NCI-H1105 (cell line): ENCODE data around the gene CFB.
"Not testable (repeated sequence)": the region's sequence is repeated elsewhere in the genome, so short reads cannot be mapped to it uniquely, and the experiment has no call there.

ENCODE experiments used
- DNase-seq: peaks from one replicate; lab custom pipeline; 2025; lab: John Stamatoyannopoulos, UW

Gene CFB

DNA sequence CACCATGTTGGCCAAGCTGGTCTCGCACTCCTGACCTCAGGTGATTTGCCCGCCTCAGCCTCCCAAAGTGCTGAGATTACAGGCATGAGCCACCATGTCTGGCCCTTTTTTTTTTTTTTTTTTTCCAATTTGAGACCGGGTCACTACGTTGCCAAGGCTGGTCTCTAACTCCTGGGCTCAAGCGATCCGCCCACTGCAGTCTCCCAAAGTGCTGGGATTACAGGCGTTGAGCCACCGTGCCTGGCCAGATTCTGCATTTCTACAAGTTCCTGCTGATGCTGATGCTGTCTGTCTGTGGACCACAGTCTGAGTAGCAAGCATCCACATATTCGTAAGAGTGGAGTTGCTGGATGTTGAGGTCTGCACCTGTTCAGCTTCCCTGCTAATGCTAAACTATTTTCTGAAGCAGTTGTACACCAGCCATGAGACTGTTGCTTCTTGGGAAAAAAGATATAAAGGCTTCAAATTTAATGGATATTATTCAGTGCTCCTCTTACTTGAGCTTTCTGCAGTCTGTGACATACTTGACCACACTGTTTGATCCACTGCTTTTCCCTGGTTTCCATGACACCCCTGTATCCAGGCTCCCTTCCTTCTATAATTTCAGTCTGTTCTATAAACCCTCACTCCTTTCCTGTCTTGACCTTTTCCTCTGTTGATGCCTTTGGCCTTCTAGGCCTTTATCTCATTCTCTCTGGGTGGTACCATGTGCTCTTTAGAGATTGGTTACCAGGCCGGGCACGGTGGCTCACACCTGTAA is 33.9 kb upstream of the CFB start:
- DNase-seq = no peak

DNA sequence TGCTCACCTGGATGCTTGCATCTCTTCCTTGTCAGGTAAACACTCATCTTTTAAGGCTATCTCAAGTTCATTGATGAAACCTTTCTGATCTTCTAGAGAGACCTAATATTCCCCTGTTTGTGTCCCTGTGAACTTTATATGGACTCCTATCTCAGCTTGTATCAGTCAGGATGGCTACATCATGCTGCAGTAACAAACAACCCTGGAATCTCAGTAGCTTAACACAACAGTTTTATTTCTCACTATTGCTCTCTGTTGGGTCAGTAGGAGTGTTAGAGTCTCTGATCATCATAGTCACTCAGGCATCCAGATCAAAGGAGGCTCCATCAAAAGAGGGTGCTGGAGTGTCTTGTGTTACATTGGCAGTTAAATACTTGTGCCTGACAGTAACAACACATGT is 30.5 kb upstream of the CFB start:
- DNase-seq = no peak

DNA sequence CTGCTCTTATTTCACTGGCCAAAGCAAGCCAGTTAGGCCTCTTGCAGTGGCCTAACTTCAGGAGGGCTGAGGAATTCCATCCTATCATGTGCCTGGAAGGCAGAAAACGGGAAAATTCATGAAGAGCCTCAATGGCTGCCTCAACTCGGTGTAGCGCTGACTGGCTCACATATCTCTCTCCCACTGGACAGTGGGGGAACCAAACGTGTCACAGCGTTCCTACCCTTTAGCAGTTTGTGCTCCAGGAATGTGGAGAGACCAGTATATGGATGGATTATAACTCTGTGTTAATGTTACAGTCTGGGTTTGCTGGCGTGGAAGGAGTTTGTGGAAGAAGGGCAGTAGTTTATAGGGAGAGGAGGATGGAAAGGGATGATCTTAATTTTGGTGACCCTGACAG is 30.1 kb upstream of the CFB start:
- DNase-seq = no peak

DNA sequence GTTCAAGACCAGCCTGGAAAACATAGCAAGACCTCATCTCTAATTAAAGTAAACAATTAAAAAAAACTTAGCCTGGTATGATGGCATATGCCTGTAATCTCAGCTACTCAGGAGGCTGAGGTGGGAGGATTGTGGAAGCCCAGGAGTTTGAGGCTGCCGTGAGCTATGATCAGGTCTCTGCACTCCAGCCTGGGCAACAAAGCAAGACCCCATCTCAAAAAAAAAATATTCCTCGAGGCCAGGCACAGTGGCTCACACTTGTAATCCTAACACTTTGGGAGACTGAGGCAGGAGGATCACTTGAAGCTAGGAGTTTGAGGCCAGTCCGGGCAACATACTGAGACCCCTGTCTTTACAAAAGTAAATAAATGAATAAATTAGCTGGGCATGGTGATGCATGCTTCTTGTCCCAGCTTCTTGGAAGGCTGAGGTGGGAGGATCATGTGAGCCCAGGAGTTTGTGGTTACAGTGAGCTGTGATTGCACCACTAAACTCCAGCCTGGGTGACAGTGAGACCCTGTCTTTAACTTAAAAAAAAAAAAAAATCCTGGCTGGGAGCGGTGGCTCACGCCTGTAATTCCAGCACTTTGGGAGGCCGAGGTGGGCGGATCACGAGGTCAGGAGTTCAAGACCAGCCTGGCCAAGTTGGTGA is 27.7 kb upstream of the CFB start:
- DNase-seq = no peak

DNA sequence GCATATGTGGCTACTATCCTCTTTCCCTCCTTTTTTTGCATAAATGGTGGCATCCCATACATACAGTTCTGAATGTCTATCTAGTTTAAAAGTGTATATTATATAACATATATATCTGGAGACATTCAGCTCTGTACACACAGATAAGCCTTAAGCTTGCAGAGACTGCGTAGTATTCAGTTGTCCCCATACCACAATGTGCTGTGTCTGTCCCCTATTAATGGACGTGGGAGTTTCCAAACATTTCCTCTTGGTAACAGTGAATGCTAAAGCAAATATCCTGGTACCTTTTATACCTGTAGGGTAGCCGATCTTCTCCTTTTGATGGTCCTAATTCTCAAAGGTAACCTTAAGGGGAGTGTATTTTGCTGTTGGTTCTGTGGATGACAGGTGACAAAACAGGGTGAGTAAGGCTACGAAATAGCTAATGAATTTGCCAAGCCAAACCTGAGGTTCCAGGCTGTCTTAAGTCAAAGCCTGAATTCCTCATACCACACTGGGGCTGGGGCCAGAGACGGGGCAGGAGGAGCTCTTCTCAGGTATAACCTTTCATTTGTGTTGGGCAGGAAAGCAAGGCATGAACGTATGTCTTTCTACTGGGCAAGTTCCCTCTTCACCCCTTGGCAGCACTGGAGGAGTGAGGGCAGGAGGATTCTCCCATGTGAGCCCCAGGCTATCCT is 26.1 kb upstream of the CFB start:
- DNase-seq = no peak

DNA sequence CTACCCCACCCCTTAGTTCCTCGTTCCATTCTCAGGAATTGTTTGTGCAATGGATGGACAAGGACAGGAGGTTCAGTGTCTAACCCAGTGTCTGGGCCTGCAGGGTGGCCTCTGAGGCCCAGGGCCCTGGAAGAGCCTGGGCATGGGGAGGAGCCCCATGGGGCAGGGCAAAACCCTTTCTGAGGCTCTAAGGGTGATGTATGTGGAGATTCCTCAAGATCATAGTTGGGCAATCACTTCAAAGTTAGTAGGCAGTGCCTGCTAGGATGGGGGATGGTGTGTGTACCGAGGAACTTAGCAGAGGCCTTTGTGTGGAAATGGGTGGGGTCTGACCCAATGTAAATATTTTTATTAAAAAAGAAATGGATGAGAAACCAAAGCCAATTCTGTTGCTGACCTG is 25.1 kb upstream of the CFB start:
- no peak for DNase-seq

DNA sequence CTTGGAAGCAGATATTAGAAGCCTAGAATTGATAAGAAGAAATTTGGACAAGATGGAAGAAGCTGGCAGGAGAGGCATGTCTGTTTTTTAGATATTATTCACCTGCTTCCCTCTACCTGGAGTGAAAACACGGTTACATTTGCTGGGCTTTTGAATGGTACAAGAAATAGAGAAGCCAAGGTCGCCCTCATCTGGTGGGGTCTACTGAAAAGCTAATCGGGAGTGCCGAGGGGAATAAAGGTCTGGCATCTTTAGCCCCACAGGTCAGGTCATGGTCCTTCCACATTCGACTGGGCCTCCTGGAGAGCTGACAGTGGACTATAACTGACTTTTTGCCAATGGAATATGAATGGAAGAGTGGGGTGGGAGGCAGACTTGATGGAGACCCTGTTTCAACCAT is 23.0 kb upstream of the CFB start:
- no peak for DNase-seq

DNA sequence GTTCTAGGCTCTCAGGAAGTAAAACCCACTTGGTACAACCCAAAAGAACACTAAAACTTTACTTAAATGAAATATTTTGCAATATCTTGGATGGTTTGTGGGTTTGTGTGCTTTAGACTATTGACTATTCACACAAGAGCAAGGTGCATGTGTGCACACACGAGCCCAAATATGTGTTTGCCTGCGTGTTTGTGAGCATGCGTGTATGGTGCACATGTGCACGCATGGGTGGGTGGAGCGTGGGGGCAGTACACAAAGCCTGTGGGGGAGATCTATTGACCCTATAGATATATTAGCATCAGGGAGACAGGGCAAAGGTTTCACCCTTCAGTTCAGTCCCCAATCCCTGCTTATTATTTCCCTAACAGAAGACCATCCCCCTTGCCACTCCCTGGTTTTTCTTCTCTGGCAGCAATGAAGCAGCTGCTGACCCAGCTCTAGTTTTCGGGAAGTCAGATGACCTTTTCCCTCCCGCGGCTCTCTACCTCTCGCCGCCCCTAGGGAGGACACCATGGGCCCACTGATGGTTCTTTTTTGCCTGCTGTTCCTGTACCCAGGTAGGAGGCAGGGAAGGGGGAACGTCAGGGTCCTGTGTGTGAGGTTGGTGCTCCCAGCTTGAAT is 18.5 kb upstream of the CFB start, which contains the start of gene C2:
Gene C2, plus strand, starts transcription at position 476 of the 621 bp plus-strand sequence. Its CDS starts 36 bp downstream, at position 512.
- DNase-seq = no peak

DNA sequence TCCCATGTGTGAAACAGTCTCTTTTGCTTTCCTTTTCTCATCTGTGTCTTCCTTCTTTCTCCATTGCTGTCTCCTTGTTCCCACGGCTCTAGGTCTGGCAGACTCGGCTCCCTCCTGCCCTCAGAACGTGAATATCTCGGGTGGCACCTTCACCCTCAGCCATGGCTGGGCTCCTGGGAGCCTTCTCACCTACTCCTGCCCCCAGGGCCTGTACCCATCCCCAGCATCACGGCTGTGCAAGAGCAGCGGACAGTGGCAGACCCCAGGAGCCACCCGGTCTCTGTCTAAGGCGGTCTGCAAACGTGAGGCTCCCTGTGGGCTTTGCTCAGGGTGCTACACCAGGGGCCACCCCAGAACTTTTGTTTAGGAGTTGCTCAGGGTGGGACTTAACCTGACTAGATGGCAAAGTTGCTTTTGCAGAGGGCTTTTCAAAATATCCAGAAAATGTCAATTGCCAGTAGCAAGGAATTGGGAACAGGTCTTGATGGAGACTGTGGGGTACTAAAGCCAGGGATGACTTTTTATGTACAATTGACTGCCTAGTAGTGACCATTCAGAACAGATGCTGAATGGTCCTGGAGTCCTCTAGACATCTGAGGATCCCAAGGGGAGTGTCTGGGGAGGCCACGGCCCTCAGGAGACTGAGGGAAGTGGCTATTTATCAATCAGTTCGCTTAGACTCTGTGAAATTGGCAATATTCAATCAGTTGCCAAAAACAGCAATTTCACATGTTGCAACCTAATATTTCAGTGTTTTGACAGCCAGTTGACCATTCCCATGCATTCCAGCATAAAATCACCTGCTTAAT is 17.8 kb upstream of the CFB start:
- no peak for DNase-seq

DNA sequence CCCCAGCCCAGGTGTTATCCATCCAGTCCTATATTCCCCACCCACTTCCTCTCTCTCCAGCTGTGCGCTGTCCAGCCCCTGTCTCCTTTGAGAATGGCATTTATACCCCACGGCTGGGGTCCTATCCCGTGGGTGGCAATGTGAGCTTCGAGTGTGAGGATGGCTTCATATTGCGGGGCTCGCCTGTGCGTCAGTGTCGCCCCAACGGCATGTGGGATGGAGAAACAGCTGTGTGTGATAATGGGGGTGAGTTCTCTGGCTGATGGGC is 17.3 kb upstream of the CFB start:
- no peak for DNase-seq

DNA sequence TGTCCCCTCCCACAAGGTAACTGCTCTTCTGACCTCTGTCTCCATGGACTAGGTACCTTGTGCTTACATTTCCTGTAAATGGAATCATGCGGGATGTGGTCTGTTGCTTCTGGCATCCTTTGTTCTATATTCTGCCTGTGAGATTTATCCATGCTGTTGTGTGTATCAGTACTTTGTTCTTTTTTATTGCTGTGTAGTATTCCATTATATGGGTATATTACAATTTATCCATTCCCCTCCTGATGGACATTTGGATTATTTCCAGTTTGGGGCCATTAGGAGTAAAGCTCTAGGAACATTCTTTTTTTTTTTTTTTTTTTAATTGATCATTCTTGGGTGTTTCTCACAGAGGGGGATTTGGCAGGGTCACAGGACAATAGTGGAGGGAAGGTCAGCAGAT is 14.9 kb upstream of the CFB start:
- no peak for DNase-seq

DNA sequence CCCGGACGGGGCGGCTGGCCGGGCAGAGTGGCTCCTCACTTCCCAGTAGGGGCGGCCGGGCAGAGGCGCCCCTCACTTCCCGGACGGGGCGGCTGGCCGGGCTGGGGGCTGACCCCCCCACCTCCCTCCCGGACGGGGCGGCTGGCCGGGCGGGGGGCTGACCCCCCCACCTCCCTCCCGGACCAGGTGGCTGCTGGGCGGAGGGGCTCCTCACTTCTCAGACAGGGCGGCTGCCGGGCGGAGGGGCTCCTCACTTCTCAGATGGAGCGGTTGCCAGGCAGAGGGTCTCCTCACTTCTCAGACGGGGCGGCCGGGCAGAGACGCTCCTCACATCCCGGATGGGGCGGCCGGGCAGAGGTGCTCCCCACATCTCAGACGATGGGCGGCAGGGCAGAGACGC is 13.8 kb upstream of the CFB start:
- DNase-seq = not testable (repeated sequence)

DNA sequence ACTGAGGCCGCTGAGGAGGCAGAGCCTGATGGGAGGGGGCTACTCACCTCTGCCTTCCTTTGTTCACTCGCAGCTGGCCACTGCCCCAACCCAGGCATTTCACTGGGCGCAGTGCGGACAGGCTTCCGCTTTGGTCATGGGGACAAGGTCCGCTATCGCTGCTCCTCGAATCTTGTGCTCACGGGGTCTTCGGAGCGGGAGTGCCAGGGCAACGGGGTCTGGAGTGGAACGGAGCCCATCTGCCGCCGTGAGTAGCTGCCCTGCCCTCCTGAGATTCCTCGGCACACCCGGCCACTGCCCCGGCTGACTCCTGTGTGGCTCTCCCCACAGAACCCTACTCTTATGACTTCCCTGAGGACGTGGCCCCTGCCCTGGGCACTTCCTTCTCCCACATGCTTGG is 12.4 kb upstream of the CFB start:
- no peak for DNase-seq

DNA sequence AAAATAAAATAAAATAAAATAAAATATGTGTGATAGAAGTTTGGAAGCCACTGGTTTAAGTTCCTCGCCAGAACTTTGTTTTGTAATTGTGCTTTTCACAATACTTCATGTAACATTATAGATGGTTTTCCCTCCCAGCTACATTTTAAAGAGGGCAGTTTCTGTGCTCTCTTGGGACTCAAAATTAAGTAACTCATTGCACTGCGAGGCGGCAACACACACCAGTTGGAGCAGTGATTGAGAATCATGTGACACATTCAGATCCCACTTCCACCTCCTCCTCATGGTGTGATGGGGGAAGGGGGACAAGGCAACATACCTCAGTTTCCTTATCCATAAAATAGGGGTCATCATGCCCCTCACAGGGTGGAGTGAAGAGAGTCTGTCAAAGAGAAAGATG is 10.9 kb upstream of the CFB start:
- DNase-seq = no peak

DNA sequence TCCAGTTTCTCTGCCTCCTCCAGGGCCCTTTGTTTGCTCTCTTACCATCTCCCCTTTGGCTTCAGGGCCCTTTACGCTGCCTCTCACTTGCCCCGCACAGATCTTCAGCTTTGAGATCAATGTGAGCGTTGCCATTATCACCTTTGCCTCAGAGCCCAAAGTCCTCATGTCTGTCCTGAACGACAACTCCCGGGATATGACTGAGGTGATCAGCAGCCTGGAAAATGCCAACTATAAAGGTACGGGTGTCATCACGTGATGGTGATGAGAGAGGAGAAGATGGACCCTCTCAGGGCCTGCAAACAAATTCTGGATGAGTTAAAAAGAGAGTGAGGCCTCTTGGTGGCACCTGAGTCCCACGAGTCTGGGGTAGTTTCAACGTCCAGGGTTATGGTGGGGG is 10.1 kb upstream of the CFB start:
- no peak for DNase-seq

DNA sequence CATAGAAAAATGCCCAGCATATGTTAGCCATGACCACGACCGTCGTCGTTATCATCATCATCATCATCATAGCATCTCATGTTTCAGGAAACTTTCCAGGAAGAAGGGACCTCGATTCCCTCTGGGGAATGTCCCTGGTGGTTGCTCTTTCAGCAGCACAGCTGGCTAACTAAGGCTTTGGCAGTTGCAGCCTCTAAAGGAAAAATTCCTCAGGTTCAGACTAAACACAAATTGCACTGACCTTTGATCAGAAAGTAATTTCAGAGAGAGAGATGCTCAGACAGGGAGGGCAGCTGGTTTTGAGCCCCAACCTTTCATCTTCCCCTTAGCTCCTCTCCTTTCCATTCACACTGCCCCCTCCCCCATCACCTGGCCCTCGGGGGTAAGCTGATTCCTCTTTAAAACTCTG is 5.6 kb upstream of the CFB start:
- no peak for DNase-seq

DNA sequence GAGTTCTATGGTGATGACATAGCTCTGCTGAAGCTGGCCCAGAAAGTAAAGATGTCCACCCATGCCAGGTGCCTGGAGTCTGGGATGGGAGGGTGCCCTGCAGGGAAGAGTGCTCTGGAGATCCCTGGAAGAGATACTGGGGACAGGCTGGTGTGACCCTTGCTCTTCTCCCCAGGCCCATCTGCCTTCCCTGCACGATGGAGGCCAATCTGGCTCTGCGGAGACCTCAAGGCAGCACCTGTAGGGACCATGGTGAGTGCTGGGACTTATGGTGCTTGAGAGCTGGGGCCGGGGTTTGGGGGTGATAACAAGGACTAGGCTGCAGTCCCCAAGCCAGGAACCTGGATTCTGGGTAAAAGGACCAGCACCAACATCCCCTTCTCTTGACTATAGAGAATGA is 2.2 kb upstream of the CFB start:
- no peak for DNase-seq

DNA sequence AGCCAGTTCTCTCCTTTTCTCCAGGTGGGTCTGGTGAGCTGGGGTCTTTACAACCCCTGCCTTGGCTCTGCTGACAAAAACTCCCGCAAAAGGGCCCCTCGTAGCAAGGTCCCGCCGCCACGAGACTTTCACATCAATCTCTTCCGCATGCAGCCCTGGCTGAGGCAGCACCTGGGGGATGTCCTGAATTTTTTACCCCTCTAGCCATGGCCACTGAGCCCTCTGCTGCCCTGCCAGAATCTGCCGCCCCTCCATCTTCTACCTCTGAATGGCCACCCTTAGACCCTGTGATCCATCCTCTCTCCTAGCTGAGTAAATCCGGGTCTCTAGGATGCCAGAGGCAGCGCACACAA is 765 bp upstream of the CFB start:
- DNase-seq = no peak

DNA sequence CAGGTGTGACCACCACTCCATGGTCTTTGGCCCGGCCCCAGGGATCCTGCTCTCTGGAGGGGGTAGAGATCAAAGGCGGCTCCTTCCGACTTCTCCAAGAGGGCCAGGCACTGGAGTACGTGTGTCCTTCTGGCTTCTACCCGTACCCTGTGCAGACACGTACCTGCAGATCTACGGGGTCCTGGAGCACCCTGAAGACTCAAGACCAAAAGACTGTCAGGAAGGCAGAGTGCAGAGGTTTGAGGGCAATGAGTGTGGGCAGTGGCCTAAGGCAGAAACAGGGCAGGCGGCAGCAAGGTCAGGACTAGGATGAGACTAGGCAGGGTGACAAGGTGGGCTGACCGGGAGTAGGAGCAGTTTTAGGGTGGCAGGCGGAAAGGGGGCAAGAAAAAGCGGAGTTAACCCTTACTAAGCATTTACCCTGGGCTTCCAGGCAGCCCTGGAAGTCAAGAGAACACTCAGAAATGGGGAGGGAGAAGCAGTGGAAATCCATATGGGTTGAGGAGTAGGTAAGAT is 533 bp downstream of the CFB start:
- DNase-seq = no peak

DNA sequence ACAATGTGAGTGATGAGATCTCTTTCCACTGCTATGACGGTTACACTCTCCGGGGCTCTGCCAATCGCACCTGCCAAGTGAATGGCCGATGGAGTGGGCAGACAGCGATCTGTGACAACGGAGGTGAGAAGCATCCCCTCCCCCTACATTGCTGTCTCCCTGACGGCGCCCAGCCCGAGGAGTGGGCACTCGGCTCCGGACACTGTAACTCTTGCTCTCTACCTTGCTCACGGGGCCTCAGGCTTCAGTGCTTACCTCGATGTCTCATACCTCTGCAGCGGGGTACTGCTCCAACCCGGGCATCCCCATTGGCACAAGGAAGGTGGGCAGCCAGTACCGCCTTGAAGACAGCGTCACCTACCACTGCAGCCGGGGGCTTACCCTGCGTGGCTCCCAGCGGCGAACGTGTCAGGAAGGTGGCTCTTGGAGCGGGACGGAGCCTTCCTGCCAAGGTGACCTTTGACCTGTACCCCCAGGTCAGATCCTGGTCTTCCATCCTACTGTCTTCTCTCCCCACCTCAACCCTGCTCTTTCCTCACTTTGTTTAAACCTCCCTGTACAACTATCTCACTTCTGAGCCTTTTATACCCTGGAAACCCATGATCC is 1.3 kb downstream of the CFB start:
- no peak for DNase-seq

DNA sequence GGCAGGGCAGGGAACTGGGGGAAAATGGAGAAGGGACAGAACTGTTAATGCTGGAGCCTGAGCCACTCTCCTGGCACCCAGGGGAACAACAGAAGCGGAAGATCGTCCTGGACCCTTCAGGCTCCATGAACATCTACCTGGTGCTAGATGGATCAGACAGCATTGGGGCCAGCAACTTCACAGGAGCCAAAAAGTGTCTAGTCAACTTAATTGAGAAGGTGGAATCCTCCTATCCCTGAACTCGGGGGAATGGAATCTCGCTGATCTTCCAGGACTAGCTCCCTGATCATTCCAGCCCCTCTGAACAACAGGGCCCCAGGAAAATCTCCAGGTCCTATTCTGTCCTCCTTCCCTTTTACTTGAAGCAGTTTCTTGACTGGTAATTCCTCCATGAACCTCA is 2.0 kb downstream of the CFB start:
- no peak for DNase-seq

DNA sequence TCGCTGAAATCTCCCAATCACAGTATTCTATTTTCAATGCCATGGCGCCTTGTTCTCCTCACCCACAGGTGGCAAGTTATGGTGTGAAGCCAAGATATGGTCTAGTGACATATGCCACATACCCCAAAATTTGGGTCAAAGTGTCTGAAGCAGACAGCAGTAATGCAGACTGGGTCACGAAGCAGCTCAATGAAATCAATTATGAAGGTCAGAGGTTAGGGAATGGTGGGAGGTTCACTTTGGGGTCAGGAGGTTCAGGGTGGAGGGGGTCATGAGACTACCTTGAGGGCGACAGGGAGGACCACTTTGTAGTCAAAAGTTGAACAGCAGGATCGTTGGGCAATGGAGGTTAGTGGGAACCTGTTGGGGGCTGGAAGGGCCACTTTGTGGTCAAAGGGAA is 2.4 kb downstream of the CFB start:
- DNase-seq = no peak
